Psoas muscle (tissue), 8 donors: Measurements from ENCODE around the gene GPR151. TPM values are rescaled to one million over a fixed set of nuclear protein-coding genes. Genes with fewer than 3 reads are reported as not detected.

ENCODE experiments used
- ATAC-seq, 4 donors: fragments of 200-7000 bp; cut with Tn5 transposase; one replicate each; pipeline ENCODE4 v1.9.1; 2020; ENCODE audit warnings: moderate library complexity in 3 of 4, mild to moderate bottlenecking in 2 of 4
- DNase-seq, 2 donors: peaks; one replicate each; pipeline ENCODE4 v3.0.0-alpha.2; 2020
- H3K27ac ChIP-seq: fragments of 200-600 bp; one replicate; pipeline ENCODE4 v1.8.0; 2022
- H3K27me3 ChIP-seq, 3 donors: fragments of 200-600 bp in 1 of 3; one replicate each; pipeline versions ENCODE4 v1.6.1 to v1.8.0; 2013 to 2022; ENCODE audit warnings: low read length in 2 of 3, mild to moderate bottlenecking in 2 of 3, moderate library complexity in 1 of 3; ENCODE audit not compliant: insufficient read depth in 3 of 3
- H3K36me3 ChIP-seq, 2 donors: fragments of 200-600 bp in 1 of 2; one replicate each; pipeline versions ENCODE4 v1.6.1 to v1.8.0; 2013 to 2022; ENCODE audit warnings: low read depth in 1 of 2, mild to moderate bottlenecking in 1 of 2, moderate library complexity in 1 of 2; ENCODE audit not compliant: insufficient read depth in 1 of 2
- H3K4me1 ChIP-seq: fragments of 200-600 bp; one replicate; pipeline ENCODE4 v1.8.0; 2022
- H3K4me3 ChIP-seq: fragments of 200-600 bp; one replicate; pipeline ENCODE4 v1.8.0; 2022; ENCODE audit warnings: mild to moderate bottlenecking
- H3K9me3 ChIP-seq: fragments of 200-600 bp; one replicate; pipeline ENCODE4 v1.8.0; 2022
- WGBS, 3 donors: extraction: QIAGEN DNeasy Blood & Tissue Kit; methylation state at CpG; one replicate each; pipeline versions ENCODE4 v1.1.6 to v1.1.7; 2013; 5-methylcytosine and 5-hydroxymethylcytosine counted together
- intact Hi-C, 2 donors: fragments of 100-400 bp; cut with DNase I; formaldehyde crosslinking; loops; one replicate each; pipeline versions ENCODE4 v1.11.0 to v1.14.2; 2022
- polyA plus RNA-seq, 3 donors: library from polyadenylated mRNA; stranded (reverse); fragments of 200-250 nt; gene quantifications; one replicate each; pipeline ENCODE4 v1.2.3, GENCODE V29; 2013
- total RNA-seq, 4 donors: library from RNA; stranded (reverse); fragmentation: NEBNext Ultra II Directional in 2 of 4; extraction: Animal tissue kit (Norgen Biotek cat#: 25700) in 2 of 4; gene quantifications; one replicate each; pipeline versions ENCODE4 v1.2.1 to v1.2.4, GENCODE V29; 2021 to 2023
- TF ChIP-seq, protein P1 (sequence below): fragments of 200-600 bp; IDR thresholded peaks from one replicate; pipeline ENCODE4 v1.8.0; 2022; ENCODE audit warnings: antibody characterized with exemption
- donor health status: healthy with polysubstance abuse.
- donor health status: DM: no; HTN: no; CAD: no; lungs with moderate emphysema.
- donor health status: Bipolar disorder and iron deficiency.
- donor health status: healthy.
- donor health status: DM: yes; HTN: yes; CAD: no.
- donor health status: DM: no; HTN: no; CAD: no.
- donor health status: DM: no; HTN: no; CAD: no.
- donor health status: DM: yes; HTN: yes; CAD: no.

The GPR151 gene
- total and polyA plus RNA-seq, 7 donors, result not detected

DNA sequence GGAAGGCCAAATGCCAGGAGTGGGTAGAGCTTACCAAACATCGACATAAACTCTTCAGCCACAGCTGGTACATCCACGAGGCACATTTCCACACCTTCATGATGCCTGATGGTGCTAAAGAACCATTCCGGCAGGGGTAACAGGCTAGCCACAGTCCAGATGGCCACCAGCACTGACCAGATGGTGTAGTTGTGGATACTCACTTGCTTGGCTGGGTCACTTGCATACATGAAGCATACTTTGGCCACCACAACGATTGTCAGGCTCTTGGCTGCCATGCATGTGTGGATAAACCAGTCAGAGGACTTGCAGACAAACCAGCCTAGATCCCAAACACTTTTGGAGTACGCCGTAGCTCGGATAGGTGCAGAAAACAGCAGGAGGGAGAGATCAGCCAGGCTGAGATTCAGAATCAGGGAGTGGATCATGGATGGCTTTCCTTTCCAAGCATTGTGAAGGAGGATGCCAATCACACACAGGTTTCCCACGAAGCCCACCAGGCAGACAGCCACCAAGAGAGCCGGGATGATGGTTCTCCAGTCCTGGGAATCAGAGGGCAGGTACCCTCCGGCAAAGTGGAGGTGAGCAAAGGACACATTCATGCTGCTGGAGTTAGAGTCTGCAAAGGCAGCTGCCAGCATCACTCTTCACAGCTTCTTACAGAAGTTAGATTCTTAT lies 378 bp downstream of the GPR151 start:
- 63 to 75% (median 68%) methylated on average over 10 of the region's 10 CpGs for WGBS, 3 donors
- peak in 1 of 4 donors; percentile 19 for ATAC-seq
- intact Hi-C loops, result no loop called here
- Histone ChIP-seq H3K27me3 (no peaks in the 10 kb centered on the region), H3K27ac (no peak overlapping the region), H3K4me1 (no peaks in the 10 kb centered on the region), H3K36me3 (peaks cover 2 to 24% of the 10 kb centered on the region in 2 donors), H3K9me3 (no peaks in the 10 kb centered on the region), H3K4me3 (no peak overlapping the region)
- no peak for DNase-seq
- TF ChIP-seq, protein P1, sequence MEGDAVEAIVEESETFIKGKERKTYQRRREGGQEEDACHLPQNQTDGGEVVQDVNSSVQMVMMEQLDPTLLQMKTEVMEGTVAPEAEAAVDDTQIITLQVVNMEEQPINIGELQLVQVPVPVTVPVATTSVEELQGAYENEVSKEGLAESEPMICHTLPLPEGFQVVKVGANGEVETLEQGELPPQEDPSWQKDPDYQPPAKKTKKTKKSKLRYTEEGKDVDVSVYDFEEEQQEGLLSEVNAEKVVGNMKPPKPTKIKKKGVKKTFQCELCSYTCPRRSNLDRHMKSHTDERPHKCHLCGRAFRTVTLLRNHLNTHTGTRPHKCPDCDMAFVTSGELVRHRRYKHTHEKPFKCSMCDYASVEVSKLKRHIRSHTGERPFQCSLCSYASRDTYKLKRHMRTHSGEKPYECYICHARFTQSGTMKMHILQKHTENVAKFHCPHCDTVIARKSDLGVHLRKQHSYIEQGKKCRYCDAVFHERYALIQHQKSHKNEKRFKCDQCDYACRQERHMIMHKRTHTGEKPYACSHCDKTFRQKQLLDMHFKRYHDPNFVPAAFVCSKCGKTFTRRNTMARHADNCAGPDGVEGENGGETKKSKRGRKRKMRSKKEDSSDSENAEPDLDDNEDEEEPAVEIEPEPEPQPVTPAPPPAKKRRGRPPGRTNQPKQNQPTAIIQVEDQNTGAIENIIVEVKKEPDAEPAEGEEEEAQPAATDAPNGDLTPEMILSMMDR, result no peak

DNA sequence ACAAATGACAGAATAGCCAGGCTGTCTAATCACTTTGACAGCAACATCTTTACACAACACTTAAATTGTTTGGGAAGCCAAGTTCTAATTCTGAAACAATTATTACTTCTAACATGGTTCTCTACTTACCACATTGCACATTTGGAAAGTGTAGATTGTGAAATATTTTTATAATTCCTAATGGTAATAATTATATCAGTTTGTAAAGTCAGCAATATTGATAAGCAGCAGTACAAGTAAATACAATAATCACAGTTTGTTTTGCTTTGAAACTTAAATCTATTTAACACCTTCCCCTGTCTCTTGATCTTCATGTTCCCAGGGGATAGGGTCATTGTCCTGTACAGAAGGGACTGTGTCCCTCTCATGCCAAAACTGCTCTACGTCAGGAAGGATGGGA lies 1.4 kb downstream of the GPR151 start:
- Histone ChIP-seq H3K27me3 (no peaks in the 10 kb centered on the region), H3K27ac (no peak overlapping the region), H3K4me3 (no peak overlapping the region), H3K4me1 (no peaks in the 10 kb centered on the region), H3K9me3 (no peaks in the 10 kb centered on the region), H3K36me3 (peaks cover 12 to 34% of the 10 kb centered on the region in 2 donors)
- DNase-seq (no peak), ATAC-seq (no peak)
- TF ChIP-seq, protein P1, result no peak
- 53 to 74% (median 54%) methylated on average over 1 of the region's 1 CpG for WGBS, 3 donors
- intact Hi-C loops, result no loop called here

DNA sequence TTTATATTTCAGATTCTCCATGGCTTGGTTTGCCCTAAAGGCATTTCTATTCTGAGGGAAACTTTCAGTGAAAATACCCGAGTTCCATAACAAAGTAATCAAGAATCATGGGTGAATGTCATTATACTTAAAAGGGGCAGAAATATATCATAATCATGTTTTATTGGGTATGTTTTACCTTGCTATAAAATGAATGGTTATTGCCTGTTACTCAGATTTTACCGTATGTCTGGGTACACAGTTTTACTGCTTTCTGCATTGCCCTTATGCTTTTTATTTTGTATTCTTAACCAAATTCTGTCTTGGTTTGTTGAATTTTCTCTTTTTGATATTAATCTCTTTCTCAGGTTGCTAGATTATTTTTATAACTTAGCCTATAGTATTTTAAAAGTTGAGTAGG lies 2.5 kb downstream of the GPR151 start:
- Histone ChIP-seq H3K4me1 (no peaks in the 10 kb centered on the region), H3K36me3 (peaks cover 12 to 46% of the 10 kb centered on the region in 2 donors), H3K4me3 (no peak overlapping the region), H3K27ac (no peak overlapping the region), H3K27me3 (no peaks in the 10 kb centered on the region), H3K9me3 (no peaks in the 10 kb centered on the region)
- ATAC-seq (no peak), DNase-seq (no peak)
- TF ChIP-seq, protein P1, result no peak
- 80 to 88% (median 86%) methylated on average over 2 of the region's 2 CpGs for WGBS, 3 donors
- intact Hi-C loops, result no loop called here

DNA sequence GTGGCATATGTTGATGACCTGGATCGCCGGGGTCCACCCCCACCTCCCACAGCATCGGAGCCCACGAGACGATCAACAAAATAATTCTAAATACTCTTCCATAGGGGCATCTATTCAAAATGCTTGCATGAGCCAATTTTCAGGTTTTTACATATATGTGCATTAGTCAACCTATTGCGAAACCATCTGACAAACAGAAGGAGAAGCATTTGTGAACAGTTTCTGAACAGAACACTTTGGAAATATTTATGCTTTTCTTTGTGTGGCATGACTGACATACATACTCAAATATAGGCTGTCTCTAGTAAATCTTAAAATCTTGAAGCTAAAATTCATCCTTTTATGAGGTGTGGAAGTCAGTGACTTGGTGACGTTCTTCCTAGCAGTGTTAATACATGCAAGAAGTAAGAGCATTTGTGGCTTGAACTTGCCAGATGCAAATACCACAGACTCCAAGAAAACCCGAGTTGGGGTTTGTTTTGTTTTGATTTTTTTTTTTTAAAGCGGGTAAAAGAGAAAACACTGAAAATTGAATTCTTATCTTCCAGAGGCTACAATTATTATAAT lies 5.3 kb downstream of the GPR151 start:
- DNase-seq (no peak), ATAC-seq (no peak)
- no peak overlapping the region for H3K4me3 ChIP-seq
- H3K27me3 ChIP-seq, result no peaks in the 10 kb centered on the region
- no peaks in the 10 kb centered on the region for H3K4me1 ChIP-seq
- H3K27ac ChIP-seq, result no peak overlapping the region
- TF ChIP-seq, protein P1, result no peak
- intact Hi-C loops, result no loop called here
- 92 to 95% (median 94%) methylated on average over 9 of the region's 9 CpGs for WGBS, 3 donors
- H3K9me3 ChIP-seq, result no peaks in the 10 kb centered on the region
- H3K36me3 ChIP-seq, result peaks cover 12 to 74% of the 10 kb centered on the region in 2 donors

DNA sequence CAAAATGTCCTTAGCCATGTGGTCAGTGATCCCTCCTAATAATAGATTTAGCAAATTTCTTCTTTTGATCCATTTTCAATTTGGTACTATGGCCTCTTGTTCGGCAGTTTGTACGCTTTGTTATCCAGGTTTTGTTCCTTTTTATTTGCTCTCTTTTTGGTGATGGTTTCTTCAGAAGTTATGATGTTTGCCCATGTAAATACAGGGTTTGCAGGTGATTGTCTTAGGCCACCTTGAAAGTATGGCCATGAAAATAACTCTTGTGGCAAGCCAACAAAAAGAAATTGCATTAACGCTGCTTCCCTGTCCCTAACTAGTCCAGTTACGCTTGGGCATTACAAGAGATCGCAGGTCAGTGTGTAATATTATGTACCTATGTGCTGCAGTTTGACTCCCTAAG lies 8.6 kb downstream of the GPR151 start:
- TF ChIP-seq, protein P1, result no peak
- no peaks in the 10 kb centered on the region for H3K4me1 ChIP-seq

More for the DNA sequence above, 8.6 kb downstream of the GPR151 start:
- Histone ChIP-seq H3K27me3 (no peaks in the 10 kb centered on the region), H3K9me3 (no peaks in the 10 kb centered on the region), H3K4me3 (no peak overlapping the region), H3K36me3 (peaks cover 12 to 100% of the 10 kb centered on the region in 2 donors), H3K27ac (no peak overlapping the region)
- 97 to 99% (median 98%) methylated on average over 5 of the region's 5 CpGs for WGBS, 3 donors
- DNase-seq (no peak), ATAC-seq (no peak)
- intact Hi-C loops, result no loop called here
